T1000 (cell line): ENCODE measurements around the gene ARHGEF6.

Experiments
- DNase-seq: peaks from one replicate; lab custom pipeline; 2025; ENCODE audit warnings: mixed read lengths; lab: John Stamatoyannopoulos, UW

Gene ARHGEF6

DNA sequence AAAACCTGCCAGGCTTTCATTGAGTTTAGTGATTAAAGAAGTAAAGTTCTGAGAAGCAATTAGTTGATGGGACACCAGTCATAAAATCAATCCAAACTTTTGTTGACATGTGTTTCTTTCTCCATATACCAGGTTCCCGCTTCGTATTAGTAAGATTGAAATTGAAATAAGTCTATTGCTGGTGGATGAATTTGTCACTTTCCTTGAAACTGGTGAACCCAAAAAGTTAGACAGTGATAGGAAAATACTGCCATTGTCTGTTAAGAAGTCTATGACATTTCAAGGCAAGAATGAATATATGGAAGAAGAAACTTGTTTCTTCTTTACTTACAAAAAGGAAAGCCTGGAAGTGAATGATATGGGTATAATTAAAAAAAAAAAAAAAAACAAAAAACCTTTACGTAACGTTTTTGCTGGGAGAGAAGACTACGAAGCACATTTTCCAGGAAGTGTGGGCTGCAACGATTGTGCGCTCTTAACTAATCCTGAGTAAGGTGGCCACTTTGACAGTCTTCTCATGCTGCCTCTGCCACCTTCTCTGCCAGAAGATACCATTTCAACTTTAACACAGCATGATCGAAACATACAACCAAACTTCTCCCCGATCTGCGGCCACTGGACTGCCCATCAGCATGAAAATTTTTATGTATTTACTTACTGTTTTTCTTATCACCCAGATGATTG, 132.9 kb downstream of the ARHGEF6 start, which contains the start of gene CD40LG:
CD40LG (plus strand) TSS at position 482 of the 684 bp plus-strand sequence; CDS start at position 573, 91 bp downstream.
- no peak for DNase-seq

DNA sequence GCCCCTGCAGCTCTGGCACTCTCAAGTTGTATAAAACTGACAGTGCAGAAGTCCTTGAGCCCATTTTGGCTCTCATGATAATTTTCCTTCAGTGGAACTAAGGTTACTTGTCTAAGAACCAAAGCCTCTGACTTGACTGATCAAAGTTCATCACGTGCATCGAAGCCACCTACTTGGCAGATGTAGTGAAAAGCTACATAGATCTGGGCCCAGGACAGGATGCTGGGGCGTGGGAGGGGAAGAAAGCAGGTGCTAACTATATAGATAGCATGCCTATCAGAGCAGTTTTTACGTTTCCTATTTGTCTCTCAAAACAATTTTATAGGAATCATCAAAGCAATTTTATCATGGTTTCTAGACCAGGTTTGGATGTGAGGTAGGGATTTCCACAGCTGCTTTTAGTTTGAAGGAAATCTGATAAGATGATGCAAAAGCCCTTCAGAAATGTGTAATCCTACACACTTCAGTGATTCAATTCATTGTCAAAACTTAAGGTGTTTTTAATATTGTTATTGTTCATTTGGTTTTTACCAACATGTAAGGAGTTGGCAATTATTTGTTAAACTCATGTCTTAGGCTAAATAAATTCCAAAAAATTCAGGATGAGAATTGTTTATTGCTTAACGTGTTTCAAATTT, 134.0 kb downstream of the ARHGEF6 start:
- DNase-seq = no peak

DNA sequence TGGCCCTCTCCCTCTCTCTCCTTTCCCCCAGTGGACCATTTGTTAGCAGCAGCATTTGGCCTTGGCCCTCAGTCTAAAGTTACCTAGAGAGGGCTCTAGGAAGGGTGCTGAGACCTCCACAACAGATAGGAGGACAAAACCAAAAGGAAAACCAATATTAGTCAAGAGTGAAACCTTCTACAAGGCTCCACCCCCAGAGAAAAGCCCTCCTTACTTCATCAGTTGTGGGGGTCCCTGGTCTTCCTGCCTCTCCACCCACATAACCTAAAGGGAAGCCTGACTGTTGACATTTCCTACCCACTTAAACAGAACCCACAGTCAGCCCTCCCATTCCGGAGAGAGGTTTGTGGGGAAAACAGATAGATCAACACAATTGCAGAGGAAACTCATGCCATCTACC, 137.5 kb downstream of the ARHGEF6 start:
- DNase-seq = no peak

DNA sequence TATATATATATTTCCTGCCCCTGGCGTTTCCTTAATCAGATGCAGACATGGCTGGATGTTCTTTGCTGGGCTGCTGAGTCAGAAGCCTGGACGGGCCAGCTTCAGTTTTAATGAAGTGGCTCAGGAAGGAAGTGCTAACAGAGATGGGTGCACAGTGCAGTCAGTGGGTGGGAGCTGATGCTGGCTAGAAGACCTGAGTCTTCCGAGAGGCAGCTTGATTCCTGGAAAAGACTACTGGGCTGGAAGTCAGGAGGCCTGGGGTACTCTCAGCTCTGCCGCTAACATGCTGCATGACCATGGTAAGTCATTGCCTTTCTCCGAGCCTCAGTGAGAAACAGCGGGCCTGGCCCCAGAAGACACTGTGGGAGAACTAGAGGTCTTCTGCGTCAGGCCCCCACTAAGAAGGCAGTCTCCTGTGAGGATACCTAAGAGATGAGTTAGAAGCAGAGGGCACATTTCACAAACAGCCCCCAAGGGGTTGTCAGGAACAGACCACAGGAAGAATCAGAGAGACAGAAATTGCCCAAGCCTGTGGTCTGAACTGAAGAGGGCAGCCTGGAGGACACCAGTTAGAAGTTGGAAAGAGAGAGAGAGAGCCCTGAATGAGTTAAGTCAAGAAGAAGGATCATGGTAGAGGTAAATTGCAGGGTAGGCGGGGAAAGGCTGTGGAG, 141.1 kb downstream of the ARHGEF6 start:
- DNase-seq = no peak

DNA sequence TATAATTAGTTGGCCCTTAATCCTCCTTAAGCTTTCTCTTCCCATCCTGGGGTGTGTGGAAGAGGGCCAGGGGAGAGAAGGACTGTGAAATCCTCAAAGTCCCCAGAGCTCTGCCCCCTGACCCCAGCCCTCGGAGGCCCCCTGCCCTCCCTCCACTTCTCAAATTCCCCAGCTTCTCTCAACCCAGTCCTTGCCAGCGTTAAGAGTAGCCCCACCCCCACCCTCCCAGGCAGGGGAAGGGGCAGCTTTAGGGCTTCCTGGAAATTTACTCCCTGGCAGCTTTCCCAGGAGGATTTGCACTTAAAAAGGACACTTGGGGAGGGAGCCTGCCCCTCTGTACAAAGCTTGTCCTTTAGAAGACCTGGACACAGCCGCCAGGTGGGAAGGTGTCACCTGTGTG, 144.6 kb downstream of the ARHGEF6 start:
- DNase-seq = no peak

DNA sequence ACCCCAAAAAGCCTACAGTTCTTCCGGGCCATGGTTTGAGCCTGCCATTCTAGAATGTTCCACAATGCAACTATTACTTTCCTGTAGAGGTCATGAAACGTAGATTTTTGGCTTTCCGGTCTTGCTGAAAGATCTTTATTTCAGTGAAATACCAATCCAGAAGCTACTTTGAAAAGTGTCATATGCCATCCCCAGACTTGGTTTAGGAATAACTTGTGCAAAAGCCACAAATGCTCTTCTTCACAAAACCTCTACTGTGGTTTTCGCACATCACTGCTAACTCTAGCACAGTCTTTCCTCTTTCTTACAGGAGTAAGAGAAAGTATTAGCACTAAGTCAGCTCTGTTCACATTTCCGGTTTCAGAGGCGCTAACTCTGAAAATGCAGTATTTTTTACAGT, 145.5 kb downstream of the ARHGEF6 start:
- no peak for DNase-seq

DNA sequence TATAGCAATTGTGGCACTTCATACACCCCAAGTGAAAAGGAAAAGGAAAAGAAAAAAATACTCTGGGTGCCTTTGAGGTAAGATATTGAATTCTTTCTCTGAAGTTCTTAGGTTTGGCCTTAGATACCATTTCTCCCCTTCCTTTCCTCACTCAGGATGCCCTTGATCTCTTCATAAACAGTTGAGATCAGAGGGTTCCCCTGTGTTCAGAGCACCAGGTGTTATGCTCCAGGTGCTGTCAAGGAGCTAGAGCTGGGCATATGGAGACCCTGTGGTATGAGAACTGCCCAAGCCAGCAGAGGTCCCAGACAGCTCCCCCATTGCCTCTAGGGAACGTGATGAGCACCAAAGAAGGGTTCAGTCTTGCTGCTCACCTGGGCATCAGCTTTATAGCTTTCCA, 149.9 kb downstream of the ARHGEF6 start:
- DNase-seq = no peak

DNA sequence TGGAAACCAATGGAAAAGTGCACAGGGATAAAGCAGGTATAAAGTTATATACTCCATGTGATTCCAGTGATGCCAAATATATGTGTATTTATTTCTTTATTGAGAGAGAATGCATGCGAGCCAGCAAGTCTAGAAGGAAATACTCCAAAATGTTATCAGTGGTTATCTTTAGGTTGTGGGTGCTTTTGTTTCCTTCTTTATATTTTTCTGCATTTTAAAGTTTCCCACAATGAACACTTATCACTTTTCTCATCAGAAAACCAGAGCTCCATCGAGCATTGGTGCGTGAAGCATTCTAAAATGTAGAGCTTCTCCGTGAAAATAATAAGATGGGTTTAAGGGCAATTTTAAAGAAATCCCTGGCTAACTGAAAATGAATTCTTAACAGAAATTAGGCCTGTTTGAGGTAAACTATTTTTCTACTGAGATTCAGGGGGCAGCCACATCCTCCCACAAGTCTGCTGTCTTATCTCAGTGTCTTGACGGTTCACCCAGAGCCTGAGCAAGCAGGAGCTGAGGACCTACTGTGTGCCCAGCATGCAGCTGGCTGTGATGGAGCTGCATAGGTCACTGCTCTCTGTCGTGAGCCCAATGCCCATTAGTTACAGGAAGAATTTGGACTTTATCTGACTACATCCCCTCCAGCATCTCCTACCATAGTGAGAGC, 151.5 kb downstream of the ARHGEF6 start:
- DNase-seq = no peak

DNA sequence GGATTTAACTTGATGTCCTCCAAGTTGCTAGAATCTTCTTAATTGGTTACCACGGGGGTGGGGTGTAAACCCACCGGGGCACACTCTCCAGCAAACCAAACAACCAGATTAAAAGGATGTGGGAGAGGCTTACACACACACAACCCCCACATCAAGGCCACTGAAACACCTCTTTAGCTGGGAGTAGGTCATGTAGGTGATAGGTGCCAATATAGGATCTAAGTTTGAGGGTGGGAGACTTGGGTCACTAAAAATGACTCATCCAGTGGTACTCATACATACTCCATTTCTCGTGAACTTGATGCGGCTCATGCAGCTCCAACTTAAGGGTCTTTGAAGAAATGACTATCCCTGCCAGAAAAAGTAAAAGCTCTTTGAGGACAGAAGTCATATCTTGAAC, 153.3 kb downstream of the ARHGEF6 start:
- no peak for DNase-seq

DNA sequence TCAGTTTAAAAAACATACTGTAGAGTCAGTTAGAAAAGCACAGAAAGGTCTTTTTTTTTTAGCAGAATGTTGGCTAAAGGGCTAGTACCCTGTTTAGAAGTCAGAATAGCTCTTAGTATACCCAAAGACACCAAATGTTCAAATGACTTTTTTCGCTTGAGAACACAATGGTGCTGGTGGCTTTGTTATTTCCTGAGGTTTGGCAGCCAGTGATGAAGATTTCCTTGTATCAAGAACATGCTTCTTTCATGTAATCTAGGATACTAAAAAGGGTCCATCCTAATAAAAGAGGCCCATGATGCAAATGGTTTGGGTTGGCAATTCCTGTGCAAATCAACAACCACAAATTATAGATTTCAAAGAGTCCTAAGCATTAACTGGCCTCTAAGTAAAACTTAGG, 153.8 kb downstream of the ARHGEF6 start:
- no peak for DNase-seq

DNA sequence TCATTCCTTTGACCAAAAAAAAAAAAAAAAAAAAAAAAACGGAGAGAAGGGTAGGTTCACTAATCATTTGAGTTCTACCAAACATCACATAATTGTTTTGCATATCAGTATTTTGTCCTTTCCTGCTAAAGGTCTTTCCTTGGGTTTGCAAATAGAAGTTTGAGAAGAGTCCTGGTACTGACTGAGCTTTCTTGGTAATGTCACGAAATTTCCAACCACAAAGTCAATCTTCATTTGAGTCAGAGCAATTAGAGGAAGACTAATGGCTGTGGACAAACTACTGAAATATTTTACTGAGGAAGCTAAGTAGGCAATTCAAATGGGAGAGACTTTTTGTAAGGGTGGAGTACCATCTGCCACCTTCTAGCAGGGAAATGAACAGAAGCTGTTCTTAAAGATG, 154.5 kb downstream of the ARHGEF6 start:
- no peak for DNase-seq

DNA sequence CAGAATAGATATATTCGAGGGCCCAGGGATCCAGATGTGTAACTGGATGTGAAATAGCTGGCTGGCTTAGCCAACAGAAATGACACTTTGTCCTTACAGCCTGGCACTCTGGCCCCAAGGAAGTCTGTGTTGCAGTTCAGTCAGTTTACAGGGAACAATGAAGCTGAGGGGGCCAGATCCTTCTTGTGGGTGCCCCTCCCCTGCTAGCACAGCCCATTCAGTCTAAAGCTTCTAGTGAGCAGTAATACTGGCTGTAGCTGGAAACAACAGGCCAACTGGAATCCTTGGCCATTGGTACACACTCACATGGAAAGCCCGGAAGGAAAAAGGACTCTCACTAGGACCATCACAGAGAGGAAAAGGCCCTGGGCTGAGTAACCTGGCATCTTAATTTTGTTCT, 155.5 kb downstream of the ARHGEF6 start:
- DNase-seq = no peak

DNA sequence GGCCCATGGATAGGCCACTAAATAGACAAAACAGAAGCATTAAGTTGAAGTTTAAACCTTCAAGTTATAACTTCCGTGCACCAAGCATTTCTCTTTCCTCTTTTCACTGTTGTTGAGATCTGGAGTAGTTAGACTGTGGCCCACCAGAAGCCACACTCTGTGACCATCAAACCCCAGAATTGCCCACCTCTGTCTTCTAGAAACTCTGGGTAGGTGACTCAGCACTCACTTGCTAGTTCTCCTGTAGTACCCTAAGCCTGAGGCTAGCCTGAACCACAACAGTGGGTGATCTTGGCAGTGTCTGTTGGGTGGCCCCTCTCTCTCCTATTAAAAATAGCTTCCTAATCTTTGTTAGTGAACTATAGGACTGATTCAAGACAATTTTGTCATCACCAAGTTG, 157.3 kb downstream of the ARHGEF6 start:
- DNase-seq = no peak

DNA sequence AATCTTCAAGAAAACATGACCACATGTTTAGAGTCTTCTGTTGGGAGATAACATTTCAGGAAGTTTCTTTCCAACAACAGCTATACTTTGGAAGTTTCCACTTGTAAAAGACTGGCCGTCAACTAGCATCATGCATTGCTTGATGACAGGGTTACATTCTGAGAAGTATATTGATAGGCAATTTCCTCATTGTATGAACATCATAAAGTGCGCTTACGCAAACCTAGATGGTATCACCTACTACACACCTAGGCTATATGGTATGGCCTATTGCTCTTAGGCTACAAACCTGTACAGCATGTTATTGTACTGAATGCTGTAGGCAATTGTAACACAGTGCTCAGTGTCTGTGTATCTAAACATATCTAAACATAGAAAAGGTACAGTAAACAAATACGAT, 158.2 kb downstream of the ARHGEF6 start:
- DNase-seq = no peak

DNA sequence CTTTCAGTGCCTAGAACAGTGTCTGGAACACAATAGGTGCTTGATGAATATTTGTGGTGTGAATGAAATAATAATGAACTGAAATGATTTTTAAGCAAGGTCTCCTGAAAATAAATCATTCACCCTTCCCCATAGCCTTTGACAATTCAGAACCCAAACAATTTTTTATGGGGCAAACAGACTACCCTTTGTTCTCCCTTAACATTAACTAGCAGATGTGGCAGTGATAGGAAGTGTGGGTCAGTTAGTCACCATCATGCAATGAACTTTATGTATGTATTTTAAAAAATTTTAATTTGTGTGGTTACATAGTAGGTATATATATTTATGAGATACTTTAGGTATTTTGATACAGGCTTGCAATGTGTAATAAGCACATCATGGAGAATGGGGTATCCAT, 160.0 kb downstream of the ARHGEF6 start:
- DNase-seq = no peak

DNA sequence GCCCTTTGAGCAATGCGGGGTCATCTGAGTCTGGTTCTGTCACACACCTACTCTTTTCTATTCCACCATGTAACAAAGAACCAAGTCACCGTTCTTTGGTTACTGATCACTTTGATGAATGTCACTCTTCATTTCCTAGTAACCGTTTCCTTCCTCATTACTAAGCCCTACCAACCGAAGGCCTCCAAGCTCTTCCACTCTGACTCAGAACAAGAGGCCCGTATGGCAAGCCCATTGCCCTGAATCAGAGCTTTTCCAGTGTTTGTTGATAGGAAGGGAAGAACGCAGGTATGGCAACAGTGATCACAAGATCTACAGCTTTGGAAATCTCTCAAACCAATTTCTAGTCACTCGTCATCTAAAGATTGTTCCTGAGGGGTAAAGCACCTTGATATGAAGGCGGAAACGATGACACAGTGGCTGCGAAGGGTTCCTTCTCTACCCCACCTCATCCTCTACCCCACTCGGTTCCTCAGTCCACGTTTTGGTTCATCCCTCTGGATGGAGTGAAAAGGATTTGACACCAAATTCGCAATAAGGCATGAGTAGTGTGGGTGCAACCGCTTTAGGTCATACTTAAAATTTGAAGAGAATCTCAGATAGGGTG, 160.7 kb downstream of the ARHGEF6 start:
- no peak for DNase-seq

DNA sequence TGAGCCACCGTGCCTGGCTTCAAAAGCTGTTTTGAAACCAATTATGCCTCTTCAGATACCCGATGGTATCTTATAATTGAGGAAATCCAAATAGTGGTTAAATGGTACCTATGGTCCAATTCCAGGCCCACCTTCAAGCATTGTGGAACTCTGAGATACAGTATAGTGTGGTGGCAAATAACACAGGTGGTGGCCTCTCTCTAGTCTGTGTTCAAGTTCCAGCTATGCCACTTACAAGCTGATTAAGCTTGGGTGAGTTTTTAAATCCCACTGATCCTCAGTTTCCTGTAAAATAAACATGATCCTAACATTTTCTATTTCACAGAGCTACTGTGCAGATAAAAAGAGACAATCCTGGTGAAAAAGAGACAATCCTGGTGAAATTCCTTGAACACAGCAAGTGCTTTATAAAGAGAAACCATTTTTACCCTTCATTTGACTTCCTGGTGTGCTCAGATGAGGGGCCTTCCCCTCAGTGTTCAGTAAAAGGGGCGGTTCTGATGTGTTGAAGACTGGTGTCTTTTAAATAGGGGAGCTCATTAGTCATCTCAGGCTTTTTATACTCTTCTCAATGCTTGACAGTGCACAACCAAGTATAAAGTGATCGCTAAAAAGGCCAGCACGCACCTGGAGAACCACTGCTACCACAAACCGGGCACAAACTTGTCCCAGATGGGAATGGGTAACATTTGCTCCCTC, 163.6 kb downstream of the ARHGEF6 start:
- no peak for DNase-seq
